ENCODE results near the gene DNAH14.

Gene DNAH14

DNA sequence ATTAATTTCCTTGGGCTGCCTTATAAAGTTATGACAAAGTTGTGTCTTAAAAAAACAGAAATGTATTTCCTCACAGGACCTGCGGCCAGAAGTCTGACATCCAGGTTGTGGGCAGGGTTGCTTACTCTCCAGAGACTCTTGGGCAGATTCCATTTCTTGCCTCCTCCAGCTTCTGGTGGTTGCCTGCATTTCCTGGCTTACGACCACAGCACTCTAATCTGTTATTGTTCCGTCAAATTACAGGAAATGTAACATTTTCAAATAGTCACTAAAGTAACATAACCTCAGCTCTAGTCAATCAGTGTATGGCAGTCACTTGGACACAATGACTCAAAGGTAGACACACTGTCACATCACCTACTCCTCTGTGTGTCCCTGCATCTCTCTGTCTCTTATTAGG lies 226.8 kb downstream of the DNAH14 start:
- ChIA-PET CTCF (no interaction called here), POLR2A (no interaction called here)
- no peaks in the 10 kb centered on the region for H3K36me3 ChIP-seq (ENCODE audit: control insufficient read depth in 2 of 2, insufficient read depth in 1 of 2, low read length in 2 of 2)
- no peaks in the 10 kb centered on the region for H3K4me1 ChIP-seq (ENCODE audit: control insufficient read depth, insufficient read depth, low read length)
- TF ChIP-seq ZNF837 (tag by site-specific recombination; IDR thresholded peaks at IDR 0.05) (no peak), AEBP2 (tag by site-specific recombination; IDR thresholded peaks at IDR 0.05; ENCODE audit: borderline replicate concordance) (no peak), ZNF830 (tag by site-specific recombination; IDR thresholded peaks at IDR 0.05; ENCODE audit: low read depth) (no peak), ZNF768 (tag by site-specific recombination; IDR thresholded peaks at IDR 0.05) (no peak), ZNF561 (tag by site-specific recombination; IDR thresholded peaks at IDR 0.05; ENCODE audit: borderline replicate concordance) (no peak), ELK4 (IDR thresholded peaks at IDR 0.05; ENCODE audit: borderline replicate concordance, low read depth, low read length) (no peak)
- TF ChIP-seq, protein P1, sequence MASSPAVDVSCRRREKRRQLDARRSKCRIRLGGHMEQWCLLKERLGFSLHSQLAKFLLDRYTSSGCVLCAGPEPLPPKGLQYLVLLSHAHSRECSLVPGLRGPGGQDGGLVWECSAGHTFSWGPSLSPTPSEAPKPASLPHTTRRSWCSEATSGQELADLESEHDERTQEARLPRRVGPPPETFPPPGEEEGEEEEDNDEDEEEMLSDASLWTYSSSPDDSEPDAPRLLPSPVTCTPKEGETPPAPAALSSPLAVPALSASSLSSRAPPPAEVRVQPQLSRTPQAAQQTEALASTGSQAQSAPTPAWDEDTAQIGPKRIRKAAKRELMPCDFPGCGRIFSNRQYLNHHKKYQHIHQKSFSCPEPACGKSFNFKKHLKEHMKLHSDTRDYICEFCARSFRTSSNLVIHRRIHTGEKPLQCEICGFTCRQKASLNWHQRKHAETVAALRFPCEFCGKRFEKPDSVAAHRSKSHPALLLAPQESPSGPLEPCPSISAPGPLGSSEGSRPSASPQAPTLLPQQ (tag by site-specific recombination; IDR thresholded peaks at IDR 0.05), result no peak
- TF ChIP-seq, protein P2, sequence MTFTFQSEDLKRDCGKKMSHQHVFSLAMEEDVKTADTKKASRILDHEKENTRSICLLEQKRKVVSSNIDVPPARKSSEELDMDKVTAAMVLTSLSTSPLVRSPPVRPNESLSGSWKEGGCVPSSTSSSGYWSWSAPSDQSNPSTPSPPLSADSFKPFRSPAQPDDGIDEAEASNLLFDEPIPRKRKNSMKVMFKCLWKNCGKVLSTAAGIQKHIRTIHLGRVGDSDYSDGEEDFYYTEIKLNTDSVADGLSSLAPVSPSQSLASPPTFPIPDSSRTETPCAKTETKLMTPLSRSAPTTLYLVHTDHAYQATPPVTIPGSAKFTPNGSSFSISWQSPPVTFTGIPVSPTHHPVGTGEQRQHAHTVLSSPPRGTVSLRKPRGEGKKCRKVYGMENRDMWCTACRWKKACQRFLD (tag by site-specific recombination; IDR thresholded peaks at IDR 0.05), result no peak
- no peak overlapping the region for H3K4me3 ChIP-seq (ENCODE audit: low read depth, low read length)
- no peaks in the 10 kb centered on the region for H3K9me3 ChIP-seq (ENCODE audit: control insufficient read depth, insufficient read depth, low read depth, low read length)
- H3K27ac ChIP-seq (ENCODE audit: extremely low read depth, low read depth, low read length), result no peak overlapping the region

GRCh38 chr1:225158291-225158690 lies 228.8 kb downstream of the DNAH14 start:
- Histone ChIP-seq H3K9me3 (ENCODE audit: control insufficient read depth, insufficient read depth, low read depth, low read length) (no peaks in the 10 kb centered on the region), H3K4me1 (ENCODE audit: control insufficient read depth, insufficient read depth, low read length) (no peaks in the 10 kb centered on the region), H3K27ac (ENCODE audit: extremely low read depth, low read depth, low read length) (no peak overlapping the region), H3K36me3 (ENCODE audit: control insufficient read depth in 2 of 2, insufficient read depth in 1 of 2, low read length in 2 of 2) (no peaks in the 10 kb centered on the region), H3K4me3 (ENCODE audit: low read depth, low read length) (no peak overlapping the region)
- ChIA-PET POLR2A (no interaction called here), CTCF (interaction anchor here (0.7 kb wide), 1 partner anchor 256 kb away, joined by 3 read pairs; no protein-coding TSS in a partner anchor)
- TF ChIP-seq PRDM2 (tag by site-specific recombination; IDR thresholded peaks at IDR 0.05; ENCODE audit: borderline replicate concordance) (no peak), ZNF354C (tag by site-specific recombination; IDR thresholded peaks at IDR 0.05; ENCODE audit: borderline replicate concordance, low read depth) (no peak), ZNF23 (tag by site-specific recombination; IDR thresholded peaks at IDR 0.05; ENCODE audit: borderline replicate concordance) (no peak), ZNF768 (tag by site-specific recombination; IDR thresholded peaks at IDR 0.05) (no peak), ZNF324 (tag by site-specific recombination; IDR thresholded peaks at IDR 0.05) (no peak), ZNF202 (tag by site-specific recombination; IDR thresholded peaks at IDR 0.05; ENCODE audit: borderline replicate concordance) (no peak), SALL2 (tag by site-specific recombination; IDR thresholded peaks at IDR 0.05; ENCODE audit: borderline replicate concordance) (no peak), ZNF510 (tag by site-specific recombination; IDR thresholded peaks at IDR 0.05; ENCODE audit: insufficient replicate concordance) (no peak), REPIN1 (tag by site-specific recombination; IDR thresholded peaks at IDR 0.05; ENCODE audit: low read depth) (no peak), HOXA7 (CRISPR knock-in tag; IDR thresholded peaks at IDR 0.05; ENCODE audit: borderline replicate concordance) (no peak)
- TF ChIP-seq, protein P3, sequence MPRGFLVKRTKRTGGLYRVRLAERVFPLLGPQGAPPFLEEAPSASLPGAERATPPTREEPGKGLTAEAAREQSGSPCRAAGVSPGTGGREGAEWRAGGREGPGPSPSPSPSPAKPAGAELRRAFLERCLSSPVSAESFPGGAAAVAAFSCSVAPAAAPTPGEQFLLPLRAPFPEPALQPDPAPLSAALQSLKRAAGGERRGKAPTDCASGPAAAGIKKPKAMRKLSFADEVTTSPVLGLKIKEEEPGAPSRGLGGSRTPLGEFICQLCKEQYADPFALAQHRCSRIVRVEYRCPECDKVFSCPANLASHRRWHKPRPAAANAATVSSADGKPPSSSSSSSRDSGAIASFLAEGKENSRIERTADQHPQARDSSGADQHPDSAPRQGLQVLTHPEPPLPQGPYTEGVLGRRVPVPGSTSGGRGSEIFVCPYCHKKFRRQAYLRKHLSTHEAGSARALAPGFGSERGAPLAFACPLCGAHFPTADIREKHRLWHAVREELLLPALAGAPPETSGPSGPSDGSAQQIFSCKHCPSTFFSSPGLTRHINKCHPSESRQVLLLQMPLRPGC (tag by site-specific recombination; IDR thresholded peaks at IDR 0.05), result no peak
- TF ChIP-seq, protein P1 (tag by site-specific recombination; IDR thresholded peaks at IDR 0.05), result no peak
